NCI-H2107 treated with DMSO at 0.1 percent for 48 hours (cell line): ENCODE measurements around the gene CASP2.

Experiments
- DNase-seq: peaks from one replicate; lab custom pipeline; 2025; ENCODE audit not compliant: unreplicated experiment; lab: John Stamatoyannopoulos, UW

The CASP2 gene

GRCh38 chr7:143295870-143296269 is 7.7 kb downstream of the CASP2 start:
- DNase-seq, result no peak

GRCh38 chr7:143296686-143297085 is 8.5 kb downstream of the CASP2 start:
- no peak for DNase-seq

GRCh38 chr7:143299346-143299745 is 11.2 kb downstream of the CASP2 start:
- DNase-seq, result no peak

GRCh38 chr7:143299840-143300239 is 11.7 kb downstream of the CASP2 start:
- DNase-seq, result no peak

- no peak for DNase-seq
Measured at GRCh38 chr7:143300959-143301935, 13.1 kb downstream of the CASP2 start.

- no peak for DNase-seq
Measured at GRCh38 chr7:143303733-143304132, 15.6 kb downstream of the CASP2 start.

GRCh38 chr7:143304938-143305337 is 16.8 kb downstream of the CASP2 start:
- no peak for DNase-seq

GRCh38 chr7:143305423-143306070 is 17.4 kb downstream of the CASP2 start:
- DNase-seq, result no peak

- no peak for DNase-seq
Measured at GRCh38 chr7:143308632-143309031, 20.5 kb downstream of the CASP2 start.

- no peak for DNase-seq
Measured at GRCh38 chr7:143314127-143314526, 26.0 kb downstream of the CASP2 start.

GRCh38 chr7:143315776-143316175 is 27.6 kb downstream of the CASP2 start, which contains the start of gene CLCN1:
CLCN1 (plus strand) TSS chr7:143316111; CDS start chr7:143316213, 102 bp downstream.
- DNase-seq, result no peak

GRCh38 chr7:143316492-143316891 is 28.3 kb downstream of the CASP2 start:
- DNase-seq, result no peak

- DNase-seq, result no peak
Measured at GRCh38 chr7:143318661-143319060, 30.5 kb downstream of the CASP2 start.

GRCh38 chr7:143320620-143321019 is 32.5 kb downstream of the CASP2 start:
- no peak for DNase-seq

GRCh38 chr7:143321242-143321641 is 33.1 kb downstream of the CASP2 start:
- no peak for DNase-seq

GRCh38 chr7:143321734-143322133 is 33.6 kb downstream of the CASP2 start:
- DNase-seq, result no peak

- DNase-seq, result no peak
Measured at GRCh38 chr7:143322760-143323633, 34.8 kb downstream of the CASP2 start.

- no peak for DNase-seq
Measured at GRCh38 chr7:143323653-143324052, 35.5 kb downstream of the CASP2 start.

GRCh38 chr7:143325240-143325639 is 37.1 kb downstream of the CASP2 start:
- no peak for DNase-seq

- DNase-seq, result no peak
Measured at GRCh38 chr7:143327903-143328302, 39.8 kb downstream of the CASP2 start.
